ENCODE results near the gene NUSAP1.
"Not testable (repeated sequence)": the region's sequence is repeated elsewhere in the genome, so short reads cannot be mapped to it uniquely, and the experiment has no call there.

Gene NUSAP1, protein sequence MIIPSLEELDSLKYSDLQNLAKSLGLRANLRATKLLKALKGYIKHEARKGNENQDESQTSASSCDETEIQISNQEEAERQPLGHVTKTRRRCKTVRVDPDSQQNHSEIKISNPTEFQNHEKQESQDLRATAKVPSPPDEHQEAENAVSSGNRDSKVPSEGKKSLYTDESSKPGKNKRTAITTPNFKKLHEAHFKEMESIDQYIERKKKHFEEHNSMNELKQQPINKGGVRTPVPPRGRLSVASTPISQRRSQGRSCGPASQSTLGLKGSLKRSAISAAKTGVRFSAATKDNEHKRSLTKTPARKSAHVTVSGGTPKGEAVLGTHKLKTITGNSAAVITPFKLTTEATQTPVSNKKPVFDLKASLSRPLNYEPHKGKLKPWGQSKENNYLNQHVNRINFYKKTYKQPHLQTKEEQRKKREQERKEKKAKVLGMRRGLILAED

DNA sequence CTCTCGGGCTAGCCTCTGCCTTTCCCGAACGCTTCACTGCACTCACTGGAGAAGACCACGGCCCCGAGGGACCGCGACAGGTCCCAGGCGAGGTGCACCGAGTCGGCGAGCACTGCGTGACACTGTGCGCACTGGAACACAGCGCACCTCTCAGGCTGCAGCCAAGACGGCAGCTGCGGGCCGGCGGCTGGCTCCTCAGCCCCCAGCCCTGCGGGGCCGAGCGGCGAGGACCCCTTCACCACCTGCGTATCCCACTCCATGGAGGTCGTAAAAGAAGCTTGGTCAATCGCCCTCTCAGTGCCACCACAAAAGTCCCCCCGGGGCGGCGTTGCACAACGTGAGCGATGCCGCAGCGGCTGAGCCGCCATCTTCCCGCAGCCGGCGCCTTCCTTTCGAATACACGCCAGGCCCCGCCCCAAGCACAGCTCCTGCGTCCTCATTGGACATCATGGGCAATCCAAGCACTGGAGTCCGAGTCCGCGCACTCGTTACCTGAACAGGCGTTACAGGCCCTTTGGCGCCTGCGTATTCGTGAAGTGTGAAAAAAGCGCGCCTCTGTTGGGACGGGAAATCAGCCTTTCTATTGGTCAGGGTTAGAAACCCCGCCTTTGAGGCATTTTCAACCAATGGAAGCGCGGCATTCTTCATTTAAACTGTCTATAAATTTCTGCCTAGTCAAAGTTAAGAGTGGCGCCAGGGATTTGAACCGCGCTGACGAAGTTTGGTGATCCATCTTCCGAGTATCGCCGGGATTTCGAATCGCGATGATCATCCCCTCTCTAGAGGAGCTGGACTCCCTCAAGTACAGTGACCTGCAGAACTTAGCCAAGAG lies at the start of gene NUSAP1, which contains the start of gene OIP5:
NUSAP1 (plus strand) TSS at position 688 of the 832 bp plus-strand sequence; CDS start at position 765, 77 bp downstream.
OIP5 (minus strand) TSS at position 398 of the 832 bp plus-strand sequence; CDS start at position 368, 30 bp downstream.
- peak; percentile 100 for DNase-seq

DNA sequence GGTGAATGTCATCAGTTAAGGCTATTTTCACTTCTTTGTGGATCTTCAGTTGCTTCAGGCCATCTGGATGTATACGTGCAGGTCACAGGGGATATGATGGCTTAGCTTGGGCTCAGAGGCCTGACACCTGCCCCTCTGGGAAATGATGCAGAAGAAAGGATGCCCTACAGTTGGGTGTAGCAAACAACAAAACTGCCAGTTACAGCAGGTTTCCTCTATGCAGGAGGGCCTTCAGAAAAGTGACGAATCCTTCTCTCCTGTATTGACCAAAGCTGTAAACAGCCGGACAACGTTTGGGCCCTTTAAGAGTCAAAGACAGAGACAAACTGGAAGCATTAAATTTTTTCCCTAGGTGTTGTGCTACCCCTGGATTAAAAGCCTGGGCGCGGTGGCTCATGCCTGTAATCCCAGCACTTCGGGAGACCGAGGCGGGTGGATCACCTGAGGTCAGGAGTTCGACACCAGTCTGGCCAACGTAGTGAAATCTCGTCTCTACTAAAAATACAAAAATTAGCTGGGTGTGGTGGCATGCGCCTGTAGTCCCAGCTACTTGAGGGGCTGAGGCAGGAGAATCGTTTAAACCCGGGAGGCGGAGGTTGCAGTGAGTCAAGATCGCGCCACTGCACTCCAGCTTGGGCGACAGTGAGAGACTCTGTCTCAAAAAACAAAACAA lies 49.6 kb upstream of the NUSAP1 start:
- not testable (repeated sequence) for DNase-seq

DNA sequence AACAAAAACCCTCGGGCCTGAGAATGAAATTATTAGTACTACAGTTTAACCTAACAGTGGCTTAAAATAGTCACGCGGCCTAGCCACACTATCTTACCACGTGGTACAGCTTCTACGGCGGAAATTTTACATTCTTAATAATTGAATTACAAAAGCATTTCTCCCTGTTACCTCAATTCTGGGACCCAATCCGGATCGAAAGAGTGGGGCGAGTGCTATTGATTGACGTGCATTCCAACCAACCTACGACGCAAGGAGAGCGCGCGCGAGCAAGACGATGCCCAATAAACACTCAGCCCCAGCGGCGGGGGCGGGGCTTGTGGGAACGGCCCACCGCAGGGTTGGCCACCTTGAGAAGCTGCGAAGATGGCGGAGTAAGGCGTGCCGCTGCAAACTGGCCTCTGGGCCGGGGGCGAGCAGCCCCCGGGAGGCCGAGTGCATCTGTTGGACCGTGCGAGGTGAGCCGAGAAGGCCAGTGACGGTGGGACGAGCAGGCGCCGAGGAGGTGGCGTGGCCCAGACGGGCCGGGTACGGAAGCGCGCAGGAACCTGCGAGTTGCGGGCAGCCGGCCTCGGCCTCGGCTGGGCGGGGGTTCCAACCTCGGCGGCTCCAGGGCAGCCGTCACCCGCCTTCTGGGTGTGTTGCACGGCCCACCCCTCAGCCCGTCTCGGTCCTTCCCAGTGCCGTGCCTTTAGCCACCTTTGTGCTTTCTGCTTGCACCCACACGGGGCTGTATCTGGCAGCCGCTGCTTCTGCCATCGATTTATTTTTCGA lies 48.8 kb upstream of the NUSAP1 start:
- DNase-seq = peak; percentile 100

DNA sequence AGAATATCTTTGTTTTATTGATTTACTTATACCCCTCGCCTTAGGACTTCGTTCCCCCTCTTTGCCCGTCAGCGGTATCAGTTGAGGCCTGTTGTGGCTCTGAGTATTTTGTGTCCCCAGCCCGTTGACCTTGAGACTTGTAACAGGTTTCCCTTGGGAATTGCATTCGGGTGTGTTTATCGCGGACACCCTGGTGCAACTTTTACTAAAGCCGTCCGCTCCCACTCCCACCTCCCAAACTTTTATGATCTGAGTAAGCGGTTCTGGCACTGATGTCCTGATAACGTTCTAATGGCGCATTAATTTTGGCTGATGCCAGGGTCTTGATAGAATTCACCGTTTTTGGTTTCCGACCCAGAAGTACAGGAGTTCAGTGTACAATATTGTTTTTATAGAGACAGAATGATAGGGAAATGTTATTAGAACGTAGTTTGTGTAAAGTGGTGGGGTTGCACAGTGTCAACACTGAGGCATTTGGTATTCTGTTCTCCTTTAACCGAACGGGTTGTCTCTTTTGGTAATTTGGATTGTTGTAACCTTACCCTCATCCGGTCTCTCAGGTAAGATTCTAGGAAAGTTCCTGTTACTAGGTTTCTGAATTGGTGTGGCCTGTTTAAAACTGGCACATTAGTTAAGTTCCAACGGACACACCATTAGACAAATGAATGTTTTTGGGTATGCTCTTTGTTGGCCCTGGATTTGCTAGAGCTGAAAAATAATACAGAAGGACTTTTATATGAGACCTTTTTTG lies 48.1 kb upstream of the NUSAP1 start:
- DNase-seq = peak; percentile 20

DNA sequence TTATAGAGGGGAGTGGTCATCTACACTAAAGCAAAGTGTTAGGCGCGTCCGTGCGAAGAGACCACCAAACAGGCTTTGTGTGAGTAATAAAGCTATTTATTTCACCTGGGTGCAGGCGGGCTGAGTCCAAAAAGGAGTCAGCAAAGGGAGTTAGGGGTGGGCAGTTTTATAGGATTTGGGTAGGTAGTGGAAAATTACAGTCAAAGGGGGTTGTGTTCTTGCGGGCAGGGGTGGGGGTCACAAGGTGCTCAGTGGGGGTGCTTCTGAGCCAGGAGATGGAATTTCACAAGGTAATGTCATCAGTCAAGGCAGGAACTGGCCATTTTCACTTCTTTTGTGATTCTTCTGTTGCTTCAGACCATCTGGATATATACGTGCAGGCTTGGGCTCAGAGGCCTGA lies 47.4 kb upstream of the NUSAP1 start:
- DNase-seq = no peak

DNA sequence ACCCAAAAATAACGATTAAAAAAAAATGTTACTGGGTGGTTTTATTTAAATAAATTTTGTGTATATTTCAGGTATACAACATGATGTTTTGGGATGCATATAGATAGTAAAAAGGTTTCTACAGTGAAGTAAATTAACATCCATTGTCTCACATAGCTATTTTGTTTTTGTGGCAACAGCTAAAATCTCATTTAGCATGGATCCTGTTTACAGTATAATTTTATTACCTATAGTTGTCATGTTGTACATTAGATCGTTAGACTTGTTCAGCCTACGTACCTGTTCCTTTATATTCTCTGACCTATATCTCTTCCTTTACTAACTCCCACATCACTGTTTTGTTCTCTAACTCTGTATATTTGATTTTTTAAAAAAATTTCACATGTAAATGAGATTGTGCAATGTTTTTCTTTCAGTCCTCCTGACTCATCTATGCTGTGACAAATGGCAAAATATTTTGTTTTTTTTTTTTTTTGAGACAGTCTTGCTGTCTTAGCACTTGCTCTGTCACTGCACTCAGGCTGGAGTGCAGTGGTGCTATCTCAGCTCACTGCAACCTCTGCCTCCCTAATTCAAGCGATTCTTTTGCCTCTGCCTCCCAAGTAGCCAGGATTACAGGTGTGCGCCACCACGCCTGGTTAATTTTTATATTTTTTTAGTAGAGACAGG lies 45.9 kb upstream of the NUSAP1 start:
- DNase-seq = peak; percentile 32

DNA sequence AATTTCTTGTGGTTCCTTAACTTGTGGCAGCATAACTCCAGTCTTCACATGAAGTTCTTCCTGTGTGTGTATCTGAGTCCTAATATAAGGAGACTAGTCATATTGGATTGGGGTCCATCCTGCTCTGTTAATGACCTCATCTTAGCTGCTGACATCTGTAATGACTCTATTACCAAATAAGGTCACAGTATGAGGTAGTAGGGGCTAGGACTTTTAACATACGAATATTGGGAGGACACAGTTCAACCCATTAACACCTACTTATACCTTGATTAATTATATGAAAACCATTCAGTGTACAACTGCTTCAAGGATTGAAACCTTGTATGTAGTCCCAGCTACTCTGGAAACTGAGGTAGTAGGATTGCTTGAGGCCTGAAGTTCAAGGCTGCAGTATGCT lies 44.2 kb upstream of the NUSAP1 start:
- no peak for DNase-seq

DNA sequence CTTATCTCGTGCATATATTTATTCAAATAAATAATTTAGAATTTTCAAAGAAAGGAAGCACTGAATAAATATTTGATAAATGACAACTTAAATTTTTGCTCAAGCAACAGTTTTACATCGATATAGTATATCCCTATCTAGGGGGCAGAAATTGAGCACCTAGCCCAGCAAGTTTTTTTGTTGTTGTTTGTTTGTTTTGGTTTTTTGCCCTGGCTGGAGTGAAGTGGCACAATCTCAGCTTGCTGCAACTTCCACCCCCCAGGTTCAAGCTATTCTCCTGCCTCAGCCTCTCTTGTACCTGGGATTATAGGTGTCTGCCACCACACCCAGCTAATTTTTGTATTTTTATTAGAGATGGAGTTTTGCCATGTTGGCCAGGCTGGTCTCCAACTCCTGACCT lies 42.7 kb upstream of the NUSAP1 start:
- no peak for DNase-seq

DNA sequence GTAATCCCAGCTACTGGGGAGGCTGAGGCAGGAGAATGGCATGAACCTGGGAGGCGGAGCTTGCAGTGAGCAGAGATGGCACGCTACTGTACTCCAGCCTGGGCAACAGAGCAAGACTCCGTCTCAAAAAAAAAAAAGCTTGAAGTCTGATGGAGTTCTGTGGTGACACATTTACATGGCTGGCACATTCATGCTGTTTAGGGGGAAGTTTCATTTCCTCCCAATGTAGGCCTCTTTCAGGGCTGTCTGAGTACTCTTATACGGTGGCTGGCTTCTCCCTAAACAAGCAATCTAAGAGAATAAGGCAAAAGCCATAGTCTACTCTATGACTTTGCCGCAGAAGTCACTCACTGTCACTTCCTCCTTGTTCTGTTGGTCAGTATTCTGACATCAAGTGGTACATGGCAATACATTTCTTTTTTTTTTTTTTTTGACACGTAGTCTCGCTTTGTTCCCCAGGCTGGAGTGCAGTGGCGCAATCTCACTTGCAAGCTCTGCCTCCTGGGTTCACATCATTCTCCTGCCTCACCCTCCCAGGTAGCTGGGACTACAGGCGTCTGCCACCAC lies 41.5 kb upstream of the NUSAP1 start:
- DNase-seq = no peak

DNA sequence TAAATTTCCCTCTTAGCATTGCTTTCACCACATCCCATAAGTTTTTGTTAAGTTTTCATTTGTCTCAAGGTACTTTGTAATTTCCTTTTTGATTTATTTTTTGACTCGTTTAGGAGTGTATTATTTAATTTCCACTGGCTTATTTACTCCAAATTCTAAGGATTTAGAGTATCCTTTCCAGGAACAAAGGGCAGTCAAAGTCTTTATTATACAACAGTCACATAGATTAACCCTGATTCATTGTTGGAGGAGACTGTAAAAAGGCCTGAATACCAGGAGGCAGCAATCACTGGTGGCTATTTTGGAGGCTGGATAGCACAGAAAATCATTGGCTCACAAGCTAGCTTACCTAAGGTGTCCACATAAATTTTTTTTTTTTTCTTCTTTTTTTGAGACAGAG lies 40.2 kb upstream of the NUSAP1 start:
- DNase-seq = no peak

DNA sequence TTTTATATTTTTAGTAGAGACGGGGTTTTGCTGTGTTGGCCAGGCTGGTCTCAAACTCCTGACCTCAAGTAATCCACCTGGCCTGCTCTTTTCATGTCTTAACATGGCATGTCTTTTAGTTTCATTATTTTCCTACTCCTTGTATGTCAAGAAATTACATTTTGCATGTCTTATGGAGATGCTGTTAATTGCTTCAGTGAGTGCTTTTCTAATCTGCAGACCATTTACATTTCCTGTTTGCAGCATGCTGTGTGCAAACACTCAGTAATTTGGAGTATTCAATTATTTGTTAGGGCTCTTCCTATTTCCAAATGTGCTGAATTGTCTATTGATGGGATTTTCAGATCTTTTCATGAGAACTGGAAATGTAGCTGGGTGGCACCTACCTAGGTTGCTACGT lies 31.5 kb upstream of the NUSAP1 start:
- DNase-seq = not testable (repeated sequence)

DNA sequence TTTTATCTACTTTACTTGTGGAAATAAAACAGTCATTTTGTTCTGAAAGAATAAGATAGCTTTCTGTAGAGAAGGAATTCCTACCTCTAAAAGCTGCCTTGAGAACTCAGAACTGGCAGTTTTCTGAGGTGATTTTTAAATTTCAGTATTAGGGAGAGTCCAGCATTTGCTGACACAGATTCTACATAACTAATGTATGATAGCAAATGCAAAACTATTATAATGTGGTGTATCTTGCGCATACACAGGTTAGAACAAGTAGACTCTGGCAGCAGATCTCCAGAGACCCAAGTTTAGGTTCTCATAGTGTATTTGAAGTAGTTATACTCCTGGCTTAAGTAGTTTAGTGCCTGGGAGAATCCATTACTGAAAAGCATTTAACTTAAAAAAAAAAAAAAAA lies 31.1 kb upstream of the NUSAP1 start:
- DNase-seq = no peak

DNA sequence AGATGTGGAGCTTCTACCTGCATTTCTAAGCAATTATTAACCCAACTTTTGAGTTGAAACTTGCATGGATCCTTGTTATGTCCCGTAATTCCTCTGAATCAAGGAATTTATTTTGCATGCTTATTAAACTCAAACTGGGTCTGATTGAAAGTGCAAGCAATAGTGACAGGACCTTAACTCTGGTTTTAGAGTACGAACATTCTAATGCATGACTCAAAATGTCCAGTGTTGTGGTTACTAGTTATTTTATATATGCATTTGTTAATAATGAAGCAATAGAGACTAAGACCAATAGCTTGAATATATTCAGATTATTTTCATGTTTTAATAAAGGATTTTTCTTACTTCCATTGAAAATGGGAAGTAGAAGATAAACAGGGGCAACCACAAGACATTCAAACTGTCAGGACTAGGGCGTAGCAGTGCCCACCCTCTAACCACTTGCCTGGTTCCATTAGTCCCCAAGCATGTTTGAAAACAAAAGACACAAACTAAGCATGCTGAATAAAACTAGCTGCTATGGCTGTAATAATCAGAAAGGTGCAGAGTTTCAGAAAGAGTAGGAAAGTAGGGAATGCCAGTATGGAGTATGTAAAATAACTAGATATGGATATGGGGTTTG lies 28.4 kb upstream of the NUSAP1 start:
- no peak for DNase-seq

DNA sequence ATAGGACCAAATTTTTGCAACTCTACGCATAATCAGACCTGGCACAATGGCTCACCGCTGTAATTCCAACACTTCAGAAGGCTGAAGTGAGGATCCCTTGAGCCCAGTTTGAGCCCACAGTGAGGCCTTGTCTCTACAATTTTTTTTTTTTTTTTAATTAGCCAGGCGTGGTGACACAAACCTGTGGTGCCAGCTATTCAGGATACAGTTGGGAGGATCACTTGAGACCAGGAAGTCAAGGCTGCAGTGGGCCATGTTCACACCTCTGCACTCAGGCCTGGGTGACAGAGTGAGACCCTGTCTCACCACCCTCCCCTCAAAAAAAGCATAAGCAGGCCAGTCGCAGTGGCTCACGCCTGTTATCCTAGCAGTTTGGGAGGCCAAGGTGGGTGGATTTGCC lies 25.0 kb upstream of the NUSAP1 start:
- no peak for DNase-seq

DNA sequence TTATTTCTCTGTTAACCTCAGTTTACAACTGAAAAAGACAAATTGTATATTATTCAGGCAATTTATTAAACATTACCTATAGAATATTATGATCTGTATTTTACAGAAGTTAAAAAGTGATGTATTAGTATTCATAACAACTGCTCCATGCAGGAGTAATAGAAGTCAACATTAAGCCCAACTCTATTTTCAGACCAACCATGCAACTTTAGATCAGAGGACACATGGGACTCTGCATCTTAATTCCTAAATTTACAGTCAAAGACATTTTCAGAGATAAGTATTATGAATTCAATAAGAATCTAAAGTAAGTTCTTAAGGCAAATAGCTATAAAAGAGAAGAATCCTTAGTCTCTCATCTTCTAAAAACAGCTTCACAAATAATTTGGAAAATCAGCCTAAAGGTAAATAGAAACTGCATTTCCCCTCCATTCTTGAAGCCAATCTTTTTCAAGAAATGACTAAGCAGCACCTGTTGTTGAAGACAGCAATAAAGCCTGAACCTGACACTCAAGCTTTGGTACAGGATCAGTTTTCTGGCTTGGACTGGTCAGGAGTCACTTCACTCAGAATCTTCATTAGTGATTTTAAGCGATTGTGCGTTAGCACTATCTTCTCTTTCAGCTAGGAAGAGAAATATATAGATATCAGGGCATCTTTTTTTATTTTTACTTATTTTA lies 23.3 kb upstream of the NUSAP1 start:
- DNase-seq = no peak

DNA sequence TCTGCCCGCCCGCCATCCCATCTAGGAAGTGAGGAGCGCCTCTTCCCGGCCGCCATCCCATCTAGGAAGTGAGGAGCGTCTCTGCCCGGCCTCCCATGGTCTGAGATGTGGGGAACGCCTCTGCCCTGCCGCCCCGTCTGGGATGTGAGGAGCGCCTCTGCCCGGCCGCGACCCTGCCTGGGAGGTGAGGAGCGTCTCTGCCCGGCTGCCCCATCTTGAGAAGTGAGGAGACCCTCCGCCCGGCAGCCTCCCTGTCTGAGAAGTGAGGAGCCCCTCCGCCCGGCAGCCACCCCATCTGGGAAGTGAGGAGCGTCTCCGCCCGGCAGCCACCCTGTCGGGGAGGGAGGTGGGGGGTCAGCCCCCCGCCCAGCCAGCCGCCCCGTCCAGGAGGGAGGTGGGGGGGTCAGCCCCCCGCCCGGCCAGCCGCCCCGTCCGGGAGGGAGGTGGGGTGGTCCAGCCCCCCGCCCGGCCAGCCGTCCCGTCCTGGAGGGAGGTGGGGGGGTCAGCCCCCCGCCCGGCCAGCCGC lies 11.8 kb upstream of the NUSAP1 start:
- not testable (repeated sequence) for DNase-seq

DNA sequence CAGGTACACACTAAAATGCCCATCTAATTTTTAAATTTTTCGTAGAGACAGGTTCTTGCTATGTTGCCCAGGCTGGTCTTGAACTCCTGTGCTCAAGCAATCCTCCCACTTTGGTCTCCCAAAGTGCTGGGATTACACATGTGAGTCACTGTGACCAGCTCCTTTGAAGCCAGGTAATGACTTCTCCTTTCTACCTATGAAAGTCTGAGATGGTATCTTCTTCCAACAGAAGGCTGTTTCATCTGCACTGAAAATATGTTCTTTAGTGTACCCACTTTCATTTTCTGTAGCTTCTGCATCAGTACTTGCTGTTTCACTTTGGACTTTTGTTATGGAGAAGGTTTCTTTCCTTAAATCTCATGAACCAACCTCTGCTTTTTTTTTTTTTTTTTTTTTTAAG lies 9.1 kb upstream of the NUSAP1 start:
- no peak for DNase-seq

DNA sequence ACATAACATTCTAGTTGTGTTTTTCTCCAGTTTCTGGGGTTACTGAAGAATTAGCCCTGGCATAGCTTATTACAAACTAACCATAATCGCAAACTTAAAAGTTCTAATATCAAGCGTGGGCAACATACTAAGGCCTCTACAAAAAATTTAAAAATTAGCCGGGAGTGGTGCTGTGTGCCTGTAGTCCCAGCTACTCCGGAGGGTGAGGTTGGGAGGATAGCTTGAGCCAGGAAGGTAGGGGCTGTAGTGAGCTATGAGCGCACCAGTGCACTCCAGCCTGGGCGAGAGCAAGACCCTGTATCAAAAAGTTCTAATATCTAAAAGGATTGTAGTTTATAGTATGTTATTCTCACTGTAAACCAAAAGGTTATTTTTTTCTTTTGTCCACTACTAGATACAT lies 1.4 kb upstream of the NUSAP1 start:
- DNase-seq = no peak

DNA sequence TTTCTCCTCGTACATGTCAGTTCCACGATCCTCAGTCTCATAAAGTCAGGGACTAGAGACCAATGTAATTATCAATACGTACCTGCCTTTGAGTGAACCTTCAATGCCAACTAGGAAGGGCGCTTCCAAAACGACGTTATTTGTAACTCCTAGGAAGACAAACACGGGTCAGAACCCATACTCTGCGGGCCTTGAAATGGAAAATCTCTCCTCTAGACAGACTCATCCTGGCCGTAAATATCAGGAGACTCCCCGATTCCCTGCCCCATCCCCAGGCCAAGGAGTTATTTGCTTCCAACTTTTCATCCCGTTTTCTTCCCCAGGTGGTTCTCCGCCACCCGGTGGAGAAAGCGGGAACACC lies 868 bp upstream of the NUSAP1 start:
- peak; percentile 59 for DNase-seq
